ENCODE results near the gene EIF2AK3. TPM values are rescaled to one million over a fixed set of nuclear protein-coding genes. Genes with fewer than 3 reads are reported as not detected.

EIF2AK3 gene
- total RNA-seq, 1 experiment from 2014 or later: 26.8 TPM

GRCh38 chr2:88540346-88540745, 86.9 kb downstream of the EIF2AK3 start:
- intact Hi-C loops (cut with micrococcal nuclease; ENCODE audit: unreplicated experiment): no loop called here
- TF ChIP-seq, protein P1, sequence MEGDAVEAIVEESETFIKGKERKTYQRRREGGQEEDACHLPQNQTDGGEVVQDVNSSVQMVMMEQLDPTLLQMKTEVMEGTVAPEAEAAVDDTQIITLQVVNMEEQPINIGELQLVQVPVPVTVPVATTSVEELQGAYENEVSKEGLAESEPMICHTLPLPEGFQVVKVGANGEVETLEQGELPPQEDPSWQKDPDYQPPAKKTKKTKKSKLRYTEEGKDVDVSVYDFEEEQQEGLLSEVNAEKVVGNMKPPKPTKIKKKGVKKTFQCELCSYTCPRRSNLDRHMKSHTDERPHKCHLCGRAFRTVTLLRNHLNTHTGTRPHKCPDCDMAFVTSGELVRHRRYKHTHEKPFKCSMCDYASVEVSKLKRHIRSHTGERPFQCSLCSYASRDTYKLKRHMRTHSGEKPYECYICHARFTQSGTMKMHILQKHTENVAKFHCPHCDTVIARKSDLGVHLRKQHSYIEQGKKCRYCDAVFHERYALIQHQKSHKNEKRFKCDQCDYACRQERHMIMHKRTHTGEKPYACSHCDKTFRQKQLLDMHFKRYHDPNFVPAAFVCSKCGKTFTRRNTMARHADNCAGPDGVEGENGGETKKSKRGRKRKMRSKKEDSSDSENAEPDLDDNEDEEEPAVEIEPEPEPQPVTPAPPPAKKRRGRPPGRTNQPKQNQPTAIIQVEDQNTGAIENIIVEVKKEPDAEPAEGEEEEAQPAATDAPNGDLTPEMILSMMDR (IDR thresholded peaks at IDR 0.05; ENCODE audit: insufficient read depth in 1 of 2, low read depth in 1 of 2, low read length in 1 of 2, severe bottlenecking in 1 of 2, unreplicated experiment in 1 of 2): no peak
- Mint-ChIP-seq H3K9me3 (ENCODE audit: unreplicated experiment) (peaks cover 24% of the 10 kb centered on the region), H3K4me3 (ENCODE audit: unreplicated experiment) (no peak overlapping the region), H3K36me3 (ENCODE audit: insufficient read depth, unreplicated experiment) (peaks cover 5% of the 10 kb centered on the region), H3K27me3 (ENCODE audit: insufficient read depth, unreplicated experiment) (no peaks in the 10 kb centered on the region), H3K4me1 (ENCODE audit: low read depth, unreplicated experiment) (peaks cover 20% of the 10 kb centered on the region), H3K27ac (ENCODE audit: unreplicated experiment) (no peak overlapping the region)
- no peaks in the 10 kb centered on the region for H3K36me3 ChIP-seq (ENCODE audit: control insufficient read depth, insufficient read depth, low read length)
- H3K27me3 ChIP-seq (replicated peaks; ENCODE audit: control insufficient read depth, insufficient read depth, low read length): no peaks in the 10 kb centered on the region
- ChIA-PET CTCF (no interaction called here), POLR2A (no interaction called here)
- H3K4me3 ChIP-seq (ENCODE audit: low read depth, low read length): no peak overlapping the region
- no peak for DNase-seq
- H3K9me3 ChIP-seq: no peaks in the 10 kb centered on the region
- H3K4me1 ChIP-seq: peaks cover 9% of the 10 kb centered on the region
- no TSS peak for BruUV-seq (replicated peaks)

- H3K4me1 ChIP-seq: peaks cover 9% of the 10 kb centered on the region
- H3K4me3 ChIP-seq (ENCODE audit: low read depth, low read length): no peak overlapping the region
- no peak for DNase-seq
- no peaks in the 10 kb centered on the region for H3K27me3 ChIP-seq (replicated peaks; ENCODE audit: control insufficient read depth, insufficient read depth, low read length)
- no peak overlapping the region for H3K4me3 Mint-ChIP-seq (ENCODE audit: unreplicated experiment)
- ChIA-PET POLR2A (no interaction called here), CTCF (no interaction called here)
- peaks cover 20% of the 10 kb centered on the region for H3K4me1 Mint-ChIP-seq (ENCODE audit: low read depth, unreplicated experiment)
- H3K9me3 ChIP-seq: no peaks in the 10 kb centered on the region
- BruUV-seq (replicated peaks): no TSS peak
- no peaks in the 10 kb centered on the region for H3K36me3 ChIP-seq (ENCODE audit: control insufficient read depth, insufficient read depth, low read length)
- peak overlapping the region; percentile 55 for H3K27ac Mint-ChIP-seq (ENCODE audit: unreplicated experiment)
- intact Hi-C loops (cut with micrococcal nuclease; ENCODE audit: unreplicated experiment): no loop called here
- peaks cover 5% of the 10 kb centered on the region for H3K36me3 Mint-ChIP-seq (ENCODE audit: insufficient read depth, unreplicated experiment)
- TF ChIP-seq, protein P1 (IDR thresholded peaks at IDR 0.05; ENCODE audit: insufficient read depth in 1 of 2, low read depth in 1 of 2, low read length in 1 of 2, severe bottlenecking in 1 of 2, unreplicated experiment in 1 of 2): no peak
- H3K9me3 Mint-ChIP-seq (ENCODE audit: unreplicated experiment): peaks cover 24% of the 10 kb centered on the region
- H3K27me3 Mint-ChIP-seq (ENCODE audit: insufficient read depth, unreplicated experiment): no peaks in the 10 kb centered on the region
These were observed 88.8 kb downstream of the EIF2AK3 start for GRCh38 chr2:88538362-88538917.

- H3K4me1 Mint-ChIP-seq (ENCODE audit: low read depth, unreplicated experiment): peaks cover 20% of the 10 kb centered on the region
- Histone ChIP-seq H3K4me3 (ENCODE audit: low read depth, low read length) (no peak overlapping the region), H3K4me1 (peaks cover 9% of the 10 kb centered on the region), H3K36me3 (ENCODE audit: control insufficient read depth, insufficient read depth, low read length) (no peaks in the 10 kb centered on the region), H3K9me3 (no peaks in the 10 kb centered on the region), H3K27me3 (replicated peaks; ENCODE audit: control insufficient read depth, insufficient read depth, low read length) (no peaks in the 10 kb centered on the region)
- no peak overlapping the region for H3K27ac Mint-ChIP-seq (ENCODE audit: unreplicated experiment)
- H3K4me3 Mint-ChIP-seq (ENCODE audit: unreplicated experiment): no peak overlapping the region
- BruUV-seq (replicated peaks): no TSS peak
- ChIA-PET POLR2A (no interaction called here), CTCF (no interaction called here)
- DNase-seq: no peak
- peaks cover 24% of the 10 kb centered on the region for H3K9me3 Mint-ChIP-seq (ENCODE audit: unreplicated experiment)
- no peaks in the 10 kb centered on the region for H3K27me3 Mint-ChIP-seq (ENCODE audit: insufficient read depth, unreplicated experiment)
- H3K36me3 Mint-ChIP-seq (ENCODE audit: insufficient read depth, unreplicated experiment): peaks cover 5% of the 10 kb centered on the region
- intact Hi-C loops (cut with micrococcal nuclease; ENCODE audit: unreplicated experiment): no loop called here
- TF ChIP-seq, protein P1 (IDR thresholded peaks at IDR 0.05; ENCODE audit: insufficient read depth in 1 of 2, low read depth in 1 of 2, low read length in 1 of 2, severe bottlenecking in 1 of 2, unreplicated experiment in 1 of 2): no peak
These were observed 89.6 kb downstream of the EIF2AK3 start for GRCh38 chr2:88537640-88538039.

Measured in Caco-2 (cell line).